WTC11 (cell line): ENCODE measurements around the gene INS. TPM values are rescaled to one million over a fixed set of nuclear protein-coding genes. Genes with fewer than 3 reads are reported as not detected.

Experiments
- ATF1 ChIP-seq: sonication (generic); formaldehyde crosslinking; IDR thresholded peaks from 2 replicates; pipeline ENCODE4 v1.8.1; 2023; ENCODE audit warnings: mild to moderate bottlenecking, moderate library complexity, missing genetic modification reagents
- CBFB ChIP-seq: sonication (generic); formaldehyde crosslinking; IDR thresholded peaks from 2 replicates; pipeline ENCODE4 v1.8.1; 2022; ENCODE audit warnings: mild to moderate bottlenecking, low read depth, missing genetic modification reagents
- CREM ChIP-seq: sonication (generic); formaldehyde crosslinking; IDR thresholded peaks from 2 replicates; pipeline ENCODE4 v1.8.1; 2022; ENCODE audit warnings: mild to moderate bottlenecking, missing genetic modification reagents, moderate library complexity
- FOXK1 ChIP-seq: sonication (generic); formaldehyde crosslinking; IDR thresholded peaks from 2 replicates; pipeline ENCODE4 v1.8.0; 2022; ENCODE audit warnings: mild to moderate bottlenecking, moderate library complexity, missing genetic modification reagents
- JAZF1 ChIP-seq: fragments of 250-450 bp; sonication (Bioruptor Pico); IDR thresholded peaks from 2 replicates; pipeline ENCODE4 v1.9.0; 2021; ENCODE audit warnings: moderate library complexity, mild to moderate bottlenecking, inconsistent platforms
- KAT7 ChIP-seq: sonication (generic); formaldehyde crosslinking; IDR thresholded peaks from 2 replicates; pipeline ENCODE4 v1.8.1; 2023; ENCODE audit warnings: missing genetic modification reagents, mild to moderate bottlenecking, borderline replicate concordance
- NFE2L1 ChIP-seq: sonication (generic); formaldehyde crosslinking; IDR thresholded peaks from 2 replicates; pipeline ENCODE4 v1.8.1; 2023; ENCODE audit warnings: missing genetic modification reagents
- OVOL2 ChIP-seq: fragments of 250-450 bp; sonication (Bioruptor Pico); IDR thresholded peaks from 2 replicates; pipeline ENCODE4 v1.9.0; 2021; ENCODE audit warnings: mild to moderate bottlenecking, borderline replicate concordance
- RORB ChIP-seq: fragments of 250-450 bp; sonication (Bioruptor Pico); IDR thresholded peaks from 2 replicates; pipeline ENCODE4 v1.9.0; 2021; ENCODE audit warnings: mild to moderate bottlenecking
- TCF7 ChIP-seq: sonication (generic); formaldehyde crosslinking; IDR thresholded peaks from 2 replicates; pipeline ENCODE4 v1.8.0; 2022; ENCODE audit warnings: mild to moderate bottlenecking, low read depth, missing genetic modification reagents, moderate library complexity
- ZBTB21 ChIP-seq: sonication (generic); formaldehyde crosslinking; IDR thresholded peaks from 2 replicates; pipeline ENCODE4 v1.8.1; 2023; ENCODE audit warnings: mild to moderate bottlenecking, missing genetic modification reagents, borderline replicate concordance
- ZNF671 ChIP-seq: fragments of 250-450 bp; sonication (Bioruptor Pico); IDR thresholded peaks from 2 replicates; pipeline ENCODE4 v1.8.0; 2021; ENCODE audit warnings: mild to moderate bottlenecking
- total RNA-seq: library from RNA; stranded (reverse); gene quantifications from 3 replicates; pipeline ENCODE4 v1.2.3, GENCODE V29; 2021
- TF ChIP-seq, protein P1 (sequence below): sonication (generic); formaldehyde crosslinking; IDR thresholded peaks from 2 replicates; pipeline ENCODE4 v1.8.0; 2022; ENCODE audit warnings: mild to moderate bottlenecking, missing genetic modification reagents
- TF ChIP-seq, protein P2 (sequence below): sonication (generic); formaldehyde crosslinking; IDR thresholded peaks from 2 replicates; pipeline ENCODE4 v1.8.1; 2022; ENCODE audit warnings: mild to moderate bottlenecking, missing genetic modification reagents, moderate library complexity, borderline replicate concordance
- TF ChIP-seq, protein P3 (sequence below): sonication (generic); formaldehyde crosslinking; IDR thresholded peaks from 2 replicates; pipeline ENCODE4 v1.8.0; 2022; ENCODE audit warnings: mild to moderate bottlenecking, missing genetic modification reagents
- TF ChIP-seq, protein P4 (sequence below): sonication (generic); formaldehyde crosslinking; IDR thresholded peaks from 2 replicates; pipeline ENCODE4 v1.8.1; 2023; ENCODE audit warnings: mild to moderate bottlenecking, moderate library complexity, missing genetic modification reagents
- TF ChIP-seq, protein P5 (sequence below): sonication (generic); formaldehyde crosslinking; IDR thresholded peaks from 2 replicates; pipeline ENCODE4 v1.8.1; 2023; ENCODE audit warnings: mild to moderate bottlenecking, missing genetic modification reagents, moderate library complexity
- TF ChIP-seq, protein P6 (sequence below): sonication (generic); formaldehyde crosslinking; conservative IDR thresholded peaks from 2 replicates; pipeline ENCODE4 v1.8.1; 2022; ENCODE audit warnings: mild to moderate bottlenecking, missing genetic modification reagents
- TF ChIP-seq, protein P7 (sequence below): fragments of 250-450 bp; sonication (Bioruptor Pico); conservative IDR thresholded peaks from 2 replicates; pipeline ENCODE4 v1.9.0; 2021; ENCODE audit warnings: mild to moderate bottlenecking
- TF ChIP-seq, protein P8 (sequence below): sonication (generic); formaldehyde crosslinking; IDR thresholded peaks from 2 replicates; pipeline ENCODE4 v1.8.1; 2023; ENCODE audit warnings: mild to moderate bottlenecking, missing genetic modification reagents
- TF ChIP-seq, protein P9 (sequence below): sonication (generic); formaldehyde crosslinking; IDR thresholded peaks from 2 replicates; pipeline ENCODE4 v1.8.1; 2023; ENCODE audit warnings: mild to moderate bottlenecking, missing genetic modification reagents, moderate library complexity
- TF ChIP-seq, protein P10 (sequence below): sonication (generic); formaldehyde crosslinking; IDR thresholded peaks from 2 replicates; pipeline ENCODE4 v1.8.0; 2022; ENCODE audit warnings: mild to moderate bottlenecking, missing genetic modification reagents
- TF ChIP-seq, protein P11 (sequence below): sonication (generic); formaldehyde crosslinking; IDR thresholded peaks from 2 replicates; pipeline ENCODE4 v1.8.1; 2022; ENCODE audit warnings: low read depth, missing genetic modification reagents, borderline replicate concordance

INS gene
- total RNA-seq, 1 experiment from 2014 or later, result not detected

DNA sequence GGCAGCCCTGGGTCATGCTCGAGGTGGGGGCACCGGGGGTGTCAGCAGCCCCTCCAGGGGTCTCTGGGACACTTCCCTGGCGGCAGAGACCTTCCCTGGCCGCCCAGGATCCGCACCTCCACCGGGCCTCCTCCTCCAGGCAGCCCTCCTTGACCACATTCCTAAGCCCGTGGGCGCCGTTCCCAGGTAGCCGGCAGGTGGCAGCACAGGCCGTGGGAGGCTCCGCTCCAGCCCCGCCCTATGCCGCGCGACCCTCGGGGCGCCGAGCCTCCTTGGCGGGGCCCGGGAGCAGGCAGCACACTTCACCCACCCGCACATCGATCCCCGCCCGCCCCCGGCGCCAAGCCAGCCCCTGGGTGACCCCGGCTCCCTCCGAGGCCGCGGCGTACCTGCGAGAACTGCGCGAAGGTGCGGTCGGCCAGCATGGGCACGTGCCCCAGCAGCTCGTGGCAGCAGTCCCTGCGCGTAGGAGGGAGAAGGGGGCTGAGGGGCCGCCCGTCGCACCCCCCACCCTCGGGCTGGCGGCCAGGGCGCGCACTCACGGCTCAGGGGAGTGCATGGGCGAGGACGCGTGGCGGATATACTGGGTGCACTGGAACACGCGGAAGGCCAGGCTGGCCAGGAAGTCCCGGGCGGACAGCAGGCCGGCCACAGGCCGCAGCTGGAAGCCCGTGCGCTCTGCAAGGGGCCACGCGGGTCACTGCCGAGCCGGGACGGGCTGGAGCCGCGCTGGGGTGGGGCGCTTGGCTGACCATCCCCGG lies 5.3 kb upstream of the INS start (continued):
- TF ChIP-seq, protein P1, sequence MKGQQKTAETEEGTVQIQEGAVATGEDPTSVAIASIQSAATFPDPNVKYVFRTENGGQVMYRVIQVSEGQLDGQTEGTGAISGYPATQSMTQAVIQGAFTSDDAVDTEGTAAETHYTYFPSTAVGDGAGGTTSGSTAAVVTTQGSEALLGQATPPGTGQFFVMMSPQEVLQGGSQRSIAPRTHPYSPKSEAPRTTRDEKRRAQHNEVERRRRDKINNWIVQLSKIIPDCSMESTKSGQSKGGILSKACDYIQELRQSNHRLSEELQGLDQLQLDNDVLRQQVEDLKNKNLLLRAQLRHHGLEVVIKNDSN, result peak; percentile 78
- TF ChIP-seq FOXK1, result peak; percentile 60; the same call in 1 of the 2 replicates
- TF ChIP-seq CREM (CRISPR knock-in tag), result no peak; the same call in 1 of the 2 replicates
- TF ChIP-seq, protein P2, sequence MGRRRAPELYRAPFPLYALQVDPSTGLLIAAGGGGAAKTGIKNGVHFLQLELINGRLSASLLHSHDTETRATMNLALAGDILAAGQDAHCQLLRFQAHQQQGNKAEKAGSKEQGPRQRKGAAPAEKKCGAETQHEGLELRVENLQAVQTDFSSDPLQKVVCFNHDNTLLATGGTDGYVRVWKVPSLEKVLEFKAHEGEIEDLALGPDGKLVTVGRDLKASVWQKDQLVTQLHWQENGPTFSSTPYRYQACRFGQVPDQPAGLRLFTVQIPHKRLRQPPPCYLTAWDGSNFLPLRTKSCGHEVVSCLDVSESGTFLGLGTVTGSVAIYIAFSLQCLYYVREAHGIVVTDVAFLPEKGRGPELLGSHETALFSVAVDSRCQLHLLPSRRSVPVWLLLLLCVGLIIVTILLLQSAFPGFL (CRISPR knock-in tag), result no peak
- TF ChIP-seq CBFB (CRISPR knock-in tag), result no peak
- no peak for TF ChIP-seq ATF1
- 0 out of 2 replicates have a peak, but pooled peaks have one; percentile 46 for TF ChIP-seq ZBTB21 (CRISPR knock-in tag)
- TF ChIP-seq, protein P3, sequence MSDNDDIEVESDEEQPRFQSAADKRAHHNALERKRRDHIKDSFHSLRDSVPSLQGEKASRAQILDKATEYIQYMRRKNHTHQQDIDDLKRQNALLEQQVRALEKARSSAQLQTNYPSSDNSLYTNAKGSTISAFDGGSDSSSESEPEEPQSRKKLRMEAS (CRISPR knock-in tag), result peak; percentile 95
- TF ChIP-seq TCF7 (CRISPR knock-in tag), result no peak
- TF ChIP-seq, protein P4, sequence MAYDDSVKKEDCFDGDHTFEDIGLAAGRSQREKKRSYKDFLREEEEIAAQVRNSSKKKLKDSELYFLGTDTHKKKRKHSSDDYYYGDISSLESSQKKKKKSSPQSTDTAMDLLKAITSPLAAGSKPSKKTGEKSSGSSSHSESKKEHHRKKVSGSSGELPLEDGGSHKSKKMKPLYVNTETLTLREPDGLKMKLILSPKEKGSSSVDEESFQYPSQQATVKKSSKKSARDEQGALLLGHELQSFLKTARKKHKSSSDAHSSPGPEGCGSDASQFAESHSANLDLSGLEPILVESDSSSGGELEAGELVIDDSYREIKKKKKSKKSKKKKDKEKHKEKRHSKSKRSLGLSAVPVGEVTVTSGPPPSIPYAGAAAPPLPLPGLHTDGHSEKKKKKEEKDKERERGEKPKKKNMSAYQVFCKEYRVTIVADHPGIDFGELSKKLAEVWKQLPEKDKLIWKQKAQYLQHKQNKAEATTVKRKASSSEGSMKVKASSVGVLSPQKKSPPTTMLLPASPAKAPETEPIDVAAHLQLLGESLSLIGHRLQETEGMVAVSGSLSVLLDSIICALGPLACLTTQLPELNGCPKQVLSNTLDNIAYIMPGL, result no peak; the same call in 1 of the 2 replicates
- TF ChIP-seq JAZF1 (CRISPR knock-in tag), result no peak
- TF ChIP-seq, protein P5, sequence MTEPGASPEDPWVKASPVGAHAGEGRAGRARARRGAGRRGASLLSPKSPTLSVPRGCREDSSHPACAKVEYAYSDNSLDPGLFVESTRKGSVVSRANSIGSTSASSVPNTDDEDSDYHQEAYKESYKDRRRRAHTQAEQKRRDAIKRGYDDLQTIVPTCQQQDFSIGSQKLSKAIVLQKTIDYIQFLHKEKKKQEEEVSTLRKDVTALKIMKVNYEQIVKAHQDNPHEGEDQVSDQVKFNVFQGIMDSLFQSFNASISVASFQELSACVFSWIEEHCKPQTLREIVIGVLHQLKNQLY (CRISPR knock-in tag), result no peak
- TF ChIP-seq, protein P6, sequence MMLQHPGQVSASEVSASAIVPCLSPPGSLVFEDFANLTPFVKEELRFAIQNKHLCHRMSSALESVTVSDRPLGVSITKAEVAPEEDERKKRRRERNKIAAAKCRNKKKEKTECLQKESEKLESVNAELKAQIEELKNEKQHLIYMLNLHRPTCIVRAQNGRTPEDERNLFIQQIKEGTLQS (CRISPR knock-in tag), result no peak
- TF ChIP-seq NFE2L1 (CRISPR knock-in tag), result 0 out of 2 replicates have a peak, but pooled peaks have one; percentile 70
- TF ChIP-seq ZNF671 (CRISPR knock-in tag), result no peak
- TF ChIP-seq, protein P7, sequence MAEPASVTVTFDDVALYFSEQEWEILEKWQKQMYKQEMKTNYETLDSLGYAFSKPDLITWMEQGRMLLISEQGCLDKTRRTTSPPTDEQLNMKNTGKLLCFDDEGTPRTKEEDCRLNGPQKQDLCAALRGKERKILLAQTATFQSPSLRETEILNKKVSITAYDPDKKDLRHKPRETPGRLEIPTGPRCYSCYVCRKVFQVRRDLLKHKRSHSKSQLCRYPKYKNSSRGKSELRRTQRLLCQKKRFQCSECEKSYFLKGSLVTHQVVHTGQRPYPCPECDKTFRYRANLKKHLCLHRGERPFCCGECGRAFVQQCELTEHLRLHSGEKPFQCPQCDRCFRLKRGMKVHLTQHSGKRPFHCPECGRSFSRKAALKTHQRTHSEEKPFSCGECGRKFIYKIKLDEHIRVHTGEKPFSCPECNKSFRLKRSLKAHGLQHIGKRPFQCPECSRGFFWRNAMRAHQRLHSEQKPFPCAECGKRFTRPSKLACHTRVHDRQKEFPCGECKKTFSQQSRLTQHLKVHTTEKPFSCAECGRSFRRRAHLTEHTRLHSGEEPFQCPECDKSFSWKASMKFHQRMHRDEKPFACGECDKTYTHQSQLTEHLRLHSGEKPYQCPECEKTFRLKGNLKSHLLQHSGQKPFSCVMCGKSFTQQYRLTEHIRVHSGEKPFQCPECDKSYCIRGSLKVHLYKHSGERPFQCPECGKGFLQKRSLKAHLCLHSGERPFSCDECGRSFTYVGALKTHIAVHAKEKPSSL (CRISPR knock-in tag), result no peak
- TF ChIP-seq, protein P8, sequence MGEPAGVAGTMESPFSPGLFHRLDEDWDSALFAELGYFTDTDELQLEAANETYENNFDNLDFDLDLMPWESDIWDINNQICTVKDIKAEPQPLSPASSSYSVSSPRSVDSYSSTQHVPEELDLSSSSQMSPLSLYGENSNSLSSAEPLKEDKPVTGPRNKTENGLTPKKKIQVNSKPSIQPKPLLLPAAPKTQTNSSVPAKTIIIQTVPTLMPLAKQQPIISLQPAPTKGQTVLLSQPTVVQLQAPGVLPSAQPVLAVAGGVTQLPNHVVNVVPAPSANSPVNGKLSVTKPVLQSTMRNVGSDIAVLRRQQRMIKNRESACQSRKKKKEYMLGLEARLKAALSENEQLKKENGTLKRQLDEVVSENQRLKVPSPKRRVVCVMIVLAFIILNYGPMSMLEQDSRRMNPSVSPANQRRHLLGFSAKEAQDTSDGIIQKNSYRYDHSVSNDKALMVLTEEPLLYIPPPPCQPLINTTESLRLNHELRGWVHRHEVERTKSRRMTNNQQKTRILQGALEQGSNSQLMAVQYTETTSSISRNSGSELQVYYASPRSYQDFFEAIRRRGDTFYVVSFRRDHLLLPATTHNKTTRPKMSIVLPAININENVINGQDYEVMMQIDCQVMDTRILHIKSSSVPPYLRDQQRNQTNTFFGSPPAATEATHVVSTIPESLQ (CRISPR knock-in tag), result no peak
- no peak for TF ChIP-seq KAT7 (CRISPR knock-in tag)
- TF ChIP-seq, protein P9, sequence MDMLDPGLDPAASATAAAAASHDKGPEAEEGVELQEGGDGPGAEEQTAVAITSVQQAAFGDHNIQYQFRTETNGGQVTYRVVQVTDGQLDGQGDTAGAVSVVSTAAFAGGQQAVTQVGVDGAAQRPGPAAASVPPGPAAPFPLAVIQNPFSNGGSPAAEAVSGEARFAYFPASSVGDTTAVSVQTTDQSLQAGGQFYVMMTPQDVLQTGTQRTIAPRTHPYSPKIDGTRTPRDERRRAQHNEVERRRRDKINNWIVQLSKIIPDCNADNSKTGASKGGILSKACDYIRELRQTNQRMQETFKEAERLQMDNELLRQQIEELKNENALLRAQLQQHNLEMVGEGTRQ (CRISPR knock-in tag), result peak; percentile 75
- TF ChIP-seq, protein P10, sequence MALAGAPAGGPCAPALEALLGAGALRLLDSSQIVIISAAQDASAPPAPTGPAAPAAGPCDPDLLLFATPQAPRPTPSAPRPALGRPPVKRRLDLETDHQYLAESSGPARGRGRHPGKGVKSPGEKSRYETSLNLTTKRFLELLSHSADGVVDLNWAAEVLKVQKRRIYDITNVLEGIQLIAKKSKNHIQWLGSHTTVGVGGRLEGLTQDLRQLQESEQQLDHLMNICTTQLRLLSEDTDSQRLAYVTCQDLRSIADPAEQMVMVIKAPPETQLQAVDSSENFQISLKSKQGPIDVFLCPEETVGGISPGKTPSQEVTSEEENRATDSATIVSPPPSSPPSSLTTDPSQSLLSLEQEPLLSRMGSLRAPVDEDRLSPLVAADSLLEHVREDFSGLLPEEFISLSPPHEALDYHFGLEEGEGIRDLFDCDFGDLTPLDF (CRISPR knock-in tag), result peak; percentile 66; the same call in 1 of the 2 replicates
- TF ChIP-seq OVOL2 (CRISPR knock-in tag), result no peak
- TF ChIP-seq, protein P11, sequence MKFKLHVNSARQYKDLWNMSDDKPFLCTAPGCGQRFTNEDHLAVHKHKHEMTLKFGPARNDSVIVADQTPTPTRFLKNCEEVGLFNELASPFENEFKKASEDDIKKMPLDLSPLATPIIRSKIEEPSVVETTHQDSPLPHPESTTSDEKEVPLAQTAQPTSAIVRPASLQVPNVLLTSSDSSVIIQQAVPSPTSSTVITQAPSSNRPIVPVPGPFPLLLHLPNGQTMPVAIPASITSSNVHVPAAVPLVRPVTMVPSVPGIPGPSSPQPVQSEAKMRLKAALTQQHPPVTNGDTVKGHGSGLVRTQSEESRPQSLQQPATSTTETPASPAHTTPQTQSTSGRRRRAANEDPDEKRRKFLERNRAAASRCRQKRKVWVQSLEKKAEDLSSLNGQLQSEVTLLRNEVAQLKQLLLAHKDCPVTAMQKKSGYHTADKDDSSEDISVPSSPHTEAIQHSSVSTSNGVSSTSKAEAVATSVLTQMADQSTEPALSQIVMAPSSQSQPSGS (CRISPR knock-in tag), result peak; percentile 55; the same call in 1 of the 2 replicates
- no peak for TF ChIP-seq RORB (CRISPR knock-in tag)
